ENCODE results near the gene SH3TC1. TPM values are rescaled to one million over a fixed set of nuclear protein-coding genes. Genes with fewer than 3 reads are reported as not detected.

Gene SH3TC1
- polyA plus RNA-seq, 4 donors, result 0.45 to 25.3 (median 6.3) TPM

DNA sequence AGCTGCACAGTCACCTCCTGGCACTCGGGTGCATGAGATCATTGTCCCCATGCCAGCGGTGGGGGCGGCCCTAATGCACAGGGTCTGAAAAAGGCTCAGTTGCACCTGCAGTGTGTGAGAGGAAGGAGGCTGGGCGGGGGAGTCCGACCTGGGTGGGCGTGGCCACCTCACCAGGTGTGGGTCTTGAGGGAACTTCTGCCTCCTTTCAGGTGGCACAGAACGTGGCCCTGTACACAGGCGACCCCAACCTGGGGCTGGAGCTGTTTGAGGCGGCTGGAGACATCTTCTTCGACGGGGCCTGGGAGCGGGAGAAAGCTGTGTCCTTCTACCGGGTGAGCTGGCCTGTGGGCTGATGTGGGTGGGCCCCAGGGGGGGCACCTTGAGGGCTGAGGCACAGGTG lies 36.1 kb downstream of the SH3TC1 start:
- 55 to 72% (median 63%) methylated on average over 13 of the region's 13 CpGs for WGBS, 3 donors

GRCh38 chr4:8235686-8236085 lies 36.6 kb downstream of the SH3TC1 start:
- 90 to 93% (median 93%) methylated on average over 12 of the region's 12 CpGs for WGBS, 3 donors
- FAIRE-seq (no peak), DNase-seq (no peak)
- no peaks in the 10 kb centered on the region for H3K9me3 ChIP-seq (ENCODE audit: control insufficient read depth in 2 of 2, insufficient read depth in 1 of 2, low read depth in 1 of 2, low read length in 1 of 2)
- no peaks in the 10 kb centered on the region for H3K27me3 ChIP-seq (ENCODE audit: control insufficient read depth in 3 of 3, insufficient read depth in 3 of 3, low read length in 3 of 3)
- peaks cover 0 to 79% (median 0%) of the 10 kb centered on the region in 3 donors for H3K36me3 ChIP-seq (ENCODE audit: control insufficient read depth in 3 of 3, insufficient read depth in 2 of 3, low read depth in 1 of 3, low read length in 3 of 3)
- H3K27ac ChIP-seq (ENCODE audit: low read depth in 1 of 3, low read length in 2 of 3), result no peak overlapping the region
- H3K4me3 ChIP-seq (ENCODE audit: low read depth in 1 of 3, low read length in 3 of 3), result no peak overlapping the region
- H3K4me1 ChIP-seq (ENCODE audit: control insufficient read depth in 3 of 3, insufficient read depth in 2 of 3, low read depth in 1 of 3, low read length in 2 of 3), result peaks cover 0 to 21% (median 0%) of the 10 kb centered on the region in 3 donors

More for the DNA sequence above, 36.1 kb downstream of the SH3TC1 start:
- FAIRE-seq (no peak), DNase-seq (no peak)
- Histone ChIP-seq H3K4me1 (ENCODE audit: control insufficient read depth in 3 of 3, insufficient read depth in 2 of 3, low read depth in 1 of 3, low read length in 2 of 3) (peaks cover 0 to 21% (median 0%) of the 10 kb centered on the region in 3 donors), H3K36me3 (ENCODE audit: control insufficient read depth in 3 of 3, insufficient read depth in 2 of 3, low read depth in 1 of 3, low read length in 3 of 3) (peaks cover 0 to 74% (median 0%) of the 10 kb centered on the region in 3 donors), H3K27ac (ENCODE audit: low read depth in 1 of 3, low read length in 2 of 3) (no peak overlapping the region), H3K27me3 (ENCODE audit: control insufficient read depth in 3 of 3, insufficient read depth in 3 of 3, low read length in 3 of 3) (no peaks in the 10 kb centered on the region), H3K9me3 (ENCODE audit: control insufficient read depth in 2 of 2, insufficient read depth in 1 of 2, low read depth in 1 of 2, low read length in 1 of 2) (no peaks in the 10 kb centered on the region), H3K4me3 (ENCODE audit: low read depth in 1 of 3, low read length in 3 of 3) (no peak overlapping the region)

DNA sequence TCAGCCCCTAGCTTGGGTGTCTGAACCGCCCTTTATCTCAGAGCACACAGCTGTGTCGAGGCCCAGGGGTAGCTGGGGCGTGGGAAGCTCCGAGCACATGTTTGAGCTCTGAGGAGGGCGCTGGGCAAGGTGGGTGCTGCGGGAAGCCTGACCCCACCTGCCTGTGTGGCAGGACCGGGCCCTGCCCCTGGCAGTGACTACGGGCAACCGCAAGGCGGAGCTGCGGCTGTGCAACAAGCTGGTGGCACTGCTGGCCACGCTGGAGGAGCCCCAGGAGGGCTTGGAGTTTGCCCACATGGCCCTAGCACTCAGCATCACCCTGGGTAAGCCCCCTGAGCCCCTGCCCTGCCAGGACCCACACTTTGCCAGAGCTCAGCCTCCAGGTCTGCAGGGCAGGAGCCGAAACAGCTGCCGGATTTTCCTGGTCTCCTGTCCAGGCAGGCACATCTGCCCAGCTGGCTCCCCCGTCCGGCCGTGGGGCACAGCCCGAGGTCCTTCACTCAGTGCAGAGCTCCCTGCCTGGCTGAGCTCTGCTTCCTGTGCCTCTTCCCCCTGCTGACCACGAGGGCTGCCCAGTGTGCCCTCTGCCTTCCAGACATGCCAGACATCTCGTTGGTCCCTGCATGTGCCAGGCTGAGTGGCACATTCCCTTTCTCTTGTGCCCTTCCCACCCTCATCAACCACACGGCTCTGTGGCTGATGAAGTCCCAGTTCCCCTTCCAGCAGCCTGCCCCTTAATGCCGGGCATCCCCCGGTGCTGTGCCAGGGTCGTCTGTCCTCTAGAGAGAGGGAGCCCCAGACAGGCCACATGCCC lies 37.2 kb downstream of the SH3TC1 start:
- WGBS, 3 donors, result 78 to 84% (median 81%) methylated on average over 24 of the region's 24 CpGs
- H3K27me3 ChIP-seq (ENCODE audit: control insufficient read depth in 3 of 3, insufficient read depth in 3 of 3, low read length in 3 of 3), result no peaks in the 10 kb centered on the region
- no peaks in the 10 kb centered on the region for H3K9me3 ChIP-seq (ENCODE audit: control insufficient read depth in 2 of 2, insufficient read depth in 1 of 2, low read depth in 1 of 2, low read length in 1 of 2)
- no peak overlapping the region for H3K4me3 ChIP-seq (ENCODE audit: low read depth in 1 of 3, low read length in 3 of 3)
- no peak overlapping the region for H3K27ac ChIP-seq (ENCODE audit: low read depth in 1 of 3, low read length in 2 of 3)
- no peak for FAIRE-seq
- no peak for DNase-seq
- H3K36me3 ChIP-seq (ENCODE audit: control insufficient read depth in 3 of 3, insufficient read depth in 2 of 3, low read depth in 1 of 3, low read length in 3 of 3), result peaks cover 0 to 82% (median 0%) of the 10 kb centered on the region in 3 donors
- peaks cover 0 to 26% (median 0%) of the 10 kb centered on the region in 3 donors for H3K4me1 ChIP-seq (ENCODE audit: control insufficient read depth in 3 of 3, insufficient read depth in 2 of 3, low read depth in 1 of 3, low read length in 2 of 3)

DNA sequence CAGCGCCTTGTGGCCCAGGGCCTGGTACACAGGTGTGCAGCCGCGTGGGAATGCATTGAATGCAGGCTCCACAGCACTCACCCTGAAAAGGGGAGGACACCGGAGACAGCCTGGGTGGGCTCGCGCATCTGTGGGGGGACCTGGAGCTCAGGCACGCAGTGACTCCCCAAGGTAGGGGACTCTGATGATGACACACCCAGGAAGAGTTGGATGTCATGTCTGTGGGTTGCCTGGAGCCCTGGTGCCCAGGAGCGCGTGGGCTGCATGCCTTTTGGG lies 37.8 kb downstream of the SH3TC1 start:
- no peak overlapping the region for H3K27ac ChIP-seq (ENCODE audit: low read depth in 1 of 3, low read length in 2 of 3)

GRCh38 chr4:8237256-8237989 lies 38.3 kb downstream of the SH3TC1 start:
- no peaks in the 10 kb centered on the region for H3K9me3 ChIP-seq (ENCODE audit: control insufficient read depth in 2 of 2, insufficient read depth in 1 of 2, low read depth in 1 of 2, low read length in 1 of 2)
- peaks cover 0 to 85% (median 0%) of the 10 kb centered on the region in 3 donors for H3K36me3 ChIP-seq (ENCODE audit: control insufficient read depth in 3 of 3, insufficient read depth in 2 of 3, low read depth in 1 of 3, low read length in 3 of 3)
- peaks cover 0 to 37% (median 0%) of the 10 kb centered on the region in 3 donors for H3K4me1 ChIP-seq (ENCODE audit: control insufficient read depth in 3 of 3, insufficient read depth in 2 of 3, low read depth in 1 of 3, low read length in 2 of 3)
- FAIRE-seq (no peak), DNase-seq (no peak)
- H3K4me3 ChIP-seq (ENCODE audit: low read depth in 1 of 3, low read length in 3 of 3), result no peak overlapping the region
- H3K27me3 ChIP-seq (ENCODE audit: control insufficient read depth in 3 of 3, insufficient read depth in 3 of 3, low read length in 3 of 3), result no peaks in the 10 kb centered on the region
- 91 to 93% (median 93%) methylated on average over 29 of the region's 29 CpGs for WGBS, 3 donors
- H3K27ac ChIP-seq (ENCODE audit: low read depth in 1 of 3, low read length in 2 of 3), result peak overlapping the region in 1 of 3 donors; percentile 53

More for the DNA sequence above, 37.8 kb downstream of the SH3TC1 start:
- no peak for DNase-seq
- H3K27me3 ChIP-seq (ENCODE audit: control insufficient read depth in 3 of 3, insufficient read depth in 3 of 3, low read length in 3 of 3), result no peaks in the 10 kb centered on the region
- H3K4me3 ChIP-seq (ENCODE audit: low read depth in 1 of 3, low read length in 3 of 3), result no peak overlapping the region
- FAIRE-seq, result no peak
- H3K4me1 ChIP-seq (ENCODE audit: control insufficient read depth in 3 of 3, insufficient read depth in 2 of 3, low read depth in 1 of 3, low read length in 2 of 3), result peaks cover 0 to 32% (median 0%) of the 10 kb centered on the region in 3 donors
- 90 to 94% (median 92%) methylated on average over 9 of the region's 9 CpGs for WGBS, 3 donors
- peaks cover 0 to 83% (median 0%) of the 10 kb centered on the region in 3 donors for H3K36me3 ChIP-seq (ENCODE audit: control insufficient read depth in 3 of 3, insufficient read depth in 2 of 3, low read depth in 1 of 3, low read length in 3 of 3)
- H3K9me3 ChIP-seq (ENCODE audit: control insufficient read depth in 2 of 2, insufficient read depth in 1 of 2, low read depth in 1 of 2, low read length in 1 of 2), result no peaks in the 10 kb centered on the region

- peak; percentile 49 to 82 for DNase-seq
- no peak for FAIRE-seq
- H3K27me3 ChIP-seq (ENCODE audit: control insufficient read depth in 3 of 3, insufficient read depth in 3 of 3, low read length in 3 of 3), result no peaks in the 10 kb centered on the region
These were observed 39.0 kb downstream of the SH3TC1 start for GRCh38 chr4:8238036-8238511.

GRCh38 chr4:8238515-8239053 lies 39.5 kb downstream of the SH3TC1 start:
- WGBS, 3 donors, result 25 to 54% (median 37%) methylated on average over 10 to 17 of the region's 17 CpGs
- Histone ChIP-seq H3K4me3 (ENCODE audit: low read depth in 1 of 3, low read length in 3 of 3) (no peak overlapping the region), H3K27ac (ENCODE audit: low read depth in 1 of 3, low read length in 2 of 3) (peak overlapping the region in 1 of 3 donors; percentile 81), H3K9me3 (ENCODE audit: control insufficient read depth in 2 of 2, insufficient read depth in 1 of 2, low read depth in 1 of 2, low read length in 1 of 2) (no peaks in the 10 kb centered on the region), H3K36me3 (ENCODE audit: control insufficient read depth in 3 of 3, insufficient read depth in 2 of 3, low read depth in 1 of 3, low read length in 3 of 3) (peaks cover 0 to 82% (median 0%) of the 10 kb centered on the region in 3 donors), H3K4me1 (ENCODE audit: control insufficient read depth in 3 of 3, insufficient read depth in 2 of 3, low read depth in 1 of 3, low read length in 2 of 3) (peaks cover 0 to 41% (median 0%) of the 10 kb centered on the region in 3 donors), H3K27me3 (ENCODE audit: control insufficient read depth in 3 of 3, insufficient read depth in 3 of 3, low read length in 3 of 3) (no peaks in the 10 kb centered on the region)
- DNase-seq (peak; percentile 17 to 92), FAIRE-seq (no peak)

More at GRCh38 chr4:8238036-8238511, 39.0 kb downstream of the SH3TC1 start:
- Histone ChIP-seq H3K9me3 (ENCODE audit: control insufficient read depth in 2 of 2, insufficient read depth in 1 of 2, low read depth in 1 of 2, low read length in 1 of 2) (no peaks in the 10 kb centered on the region), H3K27ac (ENCODE audit: low read depth in 1 of 3, low read length in 2 of 3) (peak overlapping the region in 1 of 3 donors; percentile 81), H3K36me3 (ENCODE audit: control insufficient read depth in 3 of 3, insufficient read depth in 2 of 3, low read depth in 1 of 3, low read length in 3 of 3) (peaks cover 0 to 84% (median 0%) of the 10 kb centered on the region in 3 donors), H3K4me3 (ENCODE audit: low read depth in 1 of 3, low read length in 3 of 3) (no peak overlapping the region), H3K4me1 (ENCODE audit: control insufficient read depth in 3 of 3, insufficient read depth in 2 of 3, low read depth in 1 of 3, low read length in 2 of 3) (peaks cover 0 to 41% (median 0%) of the 10 kb centered on the region in 3 donors)
- WGBS, 3 donors, result 25 to 57% (median 47%) methylated on average over 14 of the region's 14 CpGs

- H3K27ac ChIP-seq (ENCODE audit: low read depth in 1 of 3, low read length in 2 of 3), result no peak overlapping the region
- peaks cover 0 to 41% (median 0%) of the 10 kb centered on the region in 3 donors for H3K4me1 ChIP-seq (ENCODE audit: control insufficient read depth in 3 of 3, insufficient read depth in 2 of 3, low read depth in 1 of 3, low read length in 2 of 3)
- H3K9me3 ChIP-seq (ENCODE audit: control insufficient read depth in 2 of 2, insufficient read depth in 1 of 2, low read depth in 1 of 2, low read length in 1 of 2), result no peaks in the 10 kb centered on the region
- H3K36me3 ChIP-seq (ENCODE audit: control insufficient read depth in 3 of 3, insufficient read depth in 2 of 3, low read depth in 1 of 3, low read length in 3 of 3), result peaks cover 0 to 85% (median 0%) of the 10 kb centered on the region in 3 donors
- DNase-seq, result no peak
- H3K27me3 ChIP-seq (ENCODE audit: control insufficient read depth in 3 of 3, insufficient read depth in 3 of 3, low read length in 3 of 3), result no peaks in the 10 kb centered on the region
- FAIRE-seq, result no peak
- 95 to 97% (median 95%) methylated on average over 13 of the region's 13 CpGs for WGBS, 3 donors
- no peak overlapping the region for H3K4me3 ChIP-seq (ENCODE audit: low read depth in 1 of 3, low read length in 3 of 3)
These were observed 40.1 kb downstream of the SH3TC1 start for GRCh38 chr4:8239226-8239625.
